ENCODE measurements around the gene PGPEP1.

Gene PGPEP1

GRCh38 chr19:18312092-18312534 lies 28.3 kb upstream of the PGPEP1 start:
- TF ChIP-seq CTCF (conservative IDR thresholded peaks at IDR 0.05; ENCODE audit: low read length) (no peak), EZH2phosphoT487 (IDR thresholded peaks at IDR 0.05; ENCODE audit: borderline replicate concordance) (no peak)
- no peaks in the 10 kb centered on the region for H3K9me2 ChIP-seq (replicated peaks; ENCODE audit: low read depth, low read length)
- H3F3A ChIP-seq (ENCODE audit: low read depth): 0 out of 2 replicates have a peak, but pooled peaks cover 3% of the 10 kb centered on the region
- no peaks in the 10 kb centered on the region for H3K9me3 ChIP-seq (ENCODE audit: insufficient read depth, low read depth, low read length)
- peaks cover 18% of the 10 kb centered on the region for H3K4me1 ChIP-seq (ENCODE audit: insufficient read depth, low read length, poor library complexity, severe bottlenecking)
- no peak overlapping the region for H3K4me2 ChIP-seq (ENCODE audit: low read depth, low read length, poor library complexity, severe bottlenecking)
- peaks cover 9% of the 10 kb centered on the region for H4K20me1 ChIP-seq (ENCODE audit: insufficient read depth, low read length, poor library complexity, severe bottlenecking)
- peaks cover 33% of the 10 kb centered on the region; the same call in 1 of the 2 replicates for H3K79me2 ChIP-seq (ENCODE audit: insufficient read depth, low read length)
- peaks cover 59% of the 10 kb centered on the region; the same call in 1 of the 2 replicates for H3K36me3 ChIP-seq (ENCODE audit: insufficient read depth, low read length)
- no peak overlapping the region for H2AFZ ChIP-seq (ENCODE audit: low read length)
- no peak overlapping the region for H3K9ac ChIP-seq (ENCODE audit: low read depth, low read length, poor library complexity, severe bottlenecking)
- no peaks in the 10 kb centered on the region for H3K27me3 ChIP-seq (ENCODE audit: insufficient read depth, low read length, poor library complexity, severe bottlenecking)
- no peak overlapping the region for H3K4me3 ChIP-seq (ENCODE audit: low read length, poor library complexity, severe bottlenecking)

GRCh38 chr19:18313398-18313797 lies 27.0 kb upstream of the PGPEP1 start:
- Histone ChIP-seq H3K9ac (ENCODE audit: low read depth, low read length, poor library complexity, severe bottlenecking) (no peak overlapping the region), H3K9me2 (replicated peaks; ENCODE audit: low read depth, low read length) (no peaks in the 10 kb centered on the region), H3F3A (ENCODE audit: low read depth) (peaks cover 9% of the 10 kb centered on the region; the same call in 1 of the 2 replicates), H3K9me3 (ENCODE audit: insufficient read depth, low read depth, low read length) (no peaks in the 10 kb centered on the region), H4K20me1 (ENCODE audit: insufficient read depth, low read length, poor library complexity, severe bottlenecking) (peaks cover 7% of the 10 kb centered on the region), H3K27me3 (ENCODE audit: insufficient read depth, low read length, poor library complexity, severe bottlenecking) (no peaks in the 10 kb centered on the region), H2AFZ (ENCODE audit: low read length) (no peak overlapping the region), H3K79me2 (ENCODE audit: insufficient read depth, low read length) (peaks cover 33% of the 10 kb centered on the region; the same call in 1 of the 2 replicates), H3K36me3 (ENCODE audit: insufficient read depth, low read length) (peaks cover 48% of the 10 kb centered on the region; the same call in 1 of the 2 replicates), H3K4me1 (ENCODE audit: insufficient read depth, low read length, poor library complexity, severe bottlenecking) (peaks cover 28% of the 10 kb centered on the region), H3K4me2 (ENCODE audit: low read depth, low read length, poor library complexity, severe bottlenecking) (no peak overlapping the region), H3K4me3 (ENCODE audit: low read length, poor library complexity, severe bottlenecking) (no peak overlapping the region)
- no peak for TF ChIP-seq EZH2phosphoT487 (IDR thresholded peaks at IDR 0.05; ENCODE audit: borderline replicate concordance)
- no peak for TF ChIP-seq CTCF (conservative IDR thresholded peaks at IDR 0.05; ENCODE audit: low read length)

- Histone ChIP-seq H3K4me1 (ENCODE audit: insufficient read depth, low read length, poor library complexity, severe bottlenecking) (peaks cover 66% of the 10 kb centered on the region), H3K9ac (ENCODE audit: low read depth, low read length, poor library complexity, severe bottlenecking) (peak overlapping the region; percentile 100), H3K27me3 (ENCODE audit: insufficient read depth, low read length, poor library complexity, severe bottlenecking) (no peaks in the 10 kb centered on the region), H3K9me3 (ENCODE audit: insufficient read depth, low read depth, low read length) (no peaks in the 10 kb centered on the region), H3K9me2 (replicated peaks; ENCODE audit: low read depth, low read length) (no peaks in the 10 kb centered on the region), H3K4me2 (ENCODE audit: low read depth, low read length, poor library complexity, severe bottlenecking) (peak overlapping the region; percentile 99), H3F3A (ENCODE audit: low read depth) (peaks cover 13% of the 10 kb centered on the region; the same call in 1 of the 2 replicates), H2AFZ (ENCODE audit: low read length) (no peak overlapping the region), H4K20me1 (ENCODE audit: insufficient read depth, low read length, poor library complexity, severe bottlenecking) (peaks cover 3% of the 10 kb centered on the region), H3K4me3 (ENCODE audit: low read length, poor library complexity, severe bottlenecking) (peak overlapping the region; percentile 67), H3K79me2 (ENCODE audit: insufficient read depth, low read length) (peaks cover 65% of the 10 kb centered on the region), H3K36me3 (ENCODE audit: insufficient read depth, low read length) (0 out of 2 replicates have a peak, but pooled peaks cover 4% of the 10 kb centered on the region)
- no peak for TF ChIP-seq CTCF (conservative IDR thresholded peaks at IDR 0.05; ENCODE audit: low read length)
- no peak for TF ChIP-seq EZH2phosphoT487 (IDR thresholded peaks at IDR 0.05; ENCODE audit: borderline replicate concordance)
These were observed 22.2 kb upstream of the PGPEP1 start for GRCh38 chr19:18317961-18318800.

Measured in Loucy (cell line).